A549 (cell line): ENCODE measurements around the gene CAMP. TPM values are rescaled to one million over a fixed set of nuclear protein-coding genes. Genes with fewer than 3 reads are reported as not detected.

ENCODE experiments used
- ATAC-seq, 2 experiments: fragments of 200-7000 bp in 1 of 2; fragments of >200 bp in 1 of 2; cut with Nextera tagmentation in 1 of 2; cut with Tn5 transposase in 1 of 2; 3 replicates each; pipeline versions ENCODE4 v1.8.0 to v1.9.1; 2018 to 2020; ENCODE audit warnings: mild to moderate bottlenecking in 1 of 2, moderate library complexity in 1 of 2
- CTCF ChIA-PET: fragments of 300-600 bp; sonication (Branson Sonifier 250); formaldehyde crosslinking; extraction: SDS; loops from one replicate; lab custom pipeline; 2021; ENCODE audit warnings: antibody characterized with exemption, inconsistent platforms; lab: Yijun Ruan, JAX
- POLR2A ChIA-PET: fragments of 350-600 bp; formaldehyde crosslinking; extraction: SDS; loops from one replicate; lab custom pipeline; 2021; ENCODE audit warnings: antibody characterized with exemption, inconsistent platforms; lab: Yijun Ruan, JAX
- DNase-seq, 2 experiments: peaks; one replicate each; pipeline versions ENCODE4 v3.0.0 to v3.0.0-alpha.2; 2011 to 2016; ENCODE audit warnings: low read depth in 1 of 2, low spot score in 1 of 2
- FAIRE-seq: peaks from 2 replicates; lab custom pipeline; 2011; peaks lifted over from hg19 to GRCh38; lab: Jason Lieb, UNC
- H3K27ac ChIP-seq, 2 experiments: fragments of >200 bp; sonication (Bioruptor Twin); formaldehyde crosslinking; 3 replicates each; pipeline ENCODE4 v1.5.1; 2016 to 2017
- H3K4me1 ChIP-seq: fragments of >200 bp; sonication (Bioruptor Twin); formaldehyde crosslinking; 3 replicates; pipeline ENCODE4 v1.6.1; 2016
- H3K4me2 ChIP-seq: fragments of >200 bp; sonication (Bioruptor Twin); formaldehyde crosslinking; 3 replicates; pipeline ENCODE4 v1.6.1; 2016
- H3K4me3 ChIP-seq: fragments of >200 bp; sonication (Bioruptor Twin); formaldehyde crosslinking; 3 replicates; pipeline ENCODE4 v1.5.1; 2016
- H3K9me3 ChIP-seq: fragments of >200 bp; sonication (Bioruptor Twin); formaldehyde crosslinking; 3 replicates; pipeline ENCODE4 v1.6.1; 2016
- CBX2 ChIP-seq: fragments of 200-600 bp; sonication (generic); IDR thresholded peaks from 2 replicates; pipeline ENCODE4 v1.6.1; 2016; ENCODE audit warnings: low read depth, mild to moderate bottlenecking, borderline replicate concordance
- CBX8 ChIP-seq: fragments of 200-600 bp; sonication (generic); IDR thresholded peaks from 2 replicates; pipeline ENCODE4 v1.6.1; 2016
- CHD4 ChIP-seq: fragments of 200-600 bp; sonication (generic); IDR thresholded peaks from 2 replicates; pipeline ENCODE4 v1.6.1; 2016; ENCODE audit warnings: antibody characterized with exemption, mild to moderate bottlenecking, borderline replicate concordance
- EHMT2 ChIP-seq: fragments of 200-600 bp; sonication (generic); IDR thresholded peaks from 2 replicates; pipeline ENCODE4 v1.6.1; 2016; ENCODE audit warnings: antibody characterized with exemption, low read depth, mild to moderate bottlenecking, moderate library complexity
- FOSB ChIP-seq: fragments of 250-450 bp; sonication (Bioruptor Pico); IDR thresholded peaks from 2 replicates; pipeline ENCODE4 v1.5.0; 2020; ENCODE audit warnings: mild to moderate bottlenecking, moderate library complexity
- FOSL2 ChIP-seq, 2 experiments: fragments of 450-650 bp in 1 of 2; fragments of >200 bp in 1 of 2; sonication (Bioruptor Twin) in 1 of 2; formaldehyde crosslinking; IDR thresholded peaks; 2 replicates each; pipeline versions ENCODE4 v1.5.0 to v1.6.1; 2016 to 2020; ENCODE audit warnings: mild to moderate bottlenecking in 1 of 2, moderate library complexity in 1 of 2
- GATA3 ChIP-seq: IDR thresholded peaks from 2 replicates; pipeline ENCODE4 v1.6.1; 2012; ENCODE audit warnings: borderline replicate concordance
- HOXB5 ChIP-seq: fragments of 250-450 bp; sonication (Bioruptor Pico); IDR thresholded peaks from 2 replicates; pipeline ENCODE4 v1.5.0; 2020; ENCODE audit warnings: mild to moderate bottlenecking, moderate library complexity
- JUNB ChIP-seq: fragments of >200 bp; sonication (Bioruptor Twin); formaldehyde crosslinking; IDR thresholded peaks from 2 replicates; pipeline ENCODE4 v1.6.1; 2016
- KDM5A ChIP-seq: fragments of 200-600 bp; sonication (generic); IDR thresholded peaks from 2 replicates; pipeline ENCODE4 v1.6.1; 2016; ENCODE audit warnings: antibody characterized with exemption, mild to moderate bottlenecking
- MAFK ChIP-seq: fragments of 450-650 bp; IDR thresholded peaks from 2 replicates; pipeline ENCODE4 v1.6.1; 2014; ENCODE audit not compliant: partially characterized antibody
- MYC ChIP-seq: IDR thresholded peaks from 2 replicates; pipeline ENCODE4 v1.6.1; 2012; ENCODE audit warnings: mild to moderate bottlenecking, inconsistent platforms, low read length, improper control_type of control experiment, borderline replicate concordance
- SMC3 ChIP-seq: fragments of >200 bp; sonication (Bioruptor Twin); formaldehyde crosslinking; IDR thresholded peaks from 3 replicates; pipeline ENCODE4 v1.6.1; 2018; ENCODE audit warnings: inconsistent platforms
- ZSCAN20 ChIP-seq: fragments of 250-450 bp; sonication (Bioruptor Pico); IDR thresholded peaks from 2 replicates; pipeline ENCODE4 v1.8.0; 2022; ENCODE audit warnings: mild to moderate bottlenecking, moderate library complexity
- WGBS: methylation state at CpG from one replicate; pipeline ENCODE4 v1.1.6; 2017; ENCODE audit errors: missing lambda C conversion rate; 5-methylcytosine and 5-hydroxymethylcytosine counted together
- polyA plus RNA-seq, 4 experiments: library from polyadenylated mRNA; depleted of rRNA in 3 of 4; stranded (reverse); fragments of >200 nt; fragmentation: RNase III in 1 of 4; extraction: RNeasy Plus Mini Kit Qiagen cat#74134 plus additional on column Dnase treatment in 1 of 4; gene quantifications; 2 replicates in 3 of 4; 3 replicates in 1 of 4; pipeline ENCODE4 v1.2.3, GENCODE V29; 2011 to 2017
- TF ChIP-seq, protein P1 (sequence below): fragments of >200 bp; sonication (Bioruptor Twin); formaldehyde crosslinking; IDR thresholded peaks from 2 replicates; pipeline ENCODE4 v1.6.1; 2016
- TF ChIP-seq, protein P2 (sequence below): IDR thresholded peaks from 2 replicates; pipeline ENCODE4 v1.6.1; 2012; ENCODE audit warnings: low read depth, borderline replicate concordance
- TF ChIP-seq, protein P3 (sequence below): fragments of >200 bp; sonication (Bioruptor Twin); formaldehyde crosslinking; IDR thresholded peaks from 3 replicates; pipeline ENCODE4 v1.6.1; 2016
- TF ChIP-seq, protein P4 (sequence below): fragments of 200-600 bp; sonication (generic); IDR thresholded peaks from 2 replicates; pipeline ENCODE4 v1.6.1; 2016; ENCODE audit warnings: antibody characterized with exemption, mild to moderate bottlenecking, moderate library complexity
- TF ChIP-seq, protein P5 (sequence below): IDR thresholded peaks from 2 replicates; pipeline ENCODE4 v1.6.1; 2012
- TF ChIP-seq, protein P6 (sequence below): fragments of >200 bp; sonication (Bioruptor Twin); formaldehyde crosslinking; IDR thresholded peaks from 3 replicates; pipeline ENCODE4 v1.5.1; 2016

The CAMP gene
- polyA plus RNA-seq, 2 of the 4 experiments (the other 2 are of a cell fraction), result not detected

DNA sequence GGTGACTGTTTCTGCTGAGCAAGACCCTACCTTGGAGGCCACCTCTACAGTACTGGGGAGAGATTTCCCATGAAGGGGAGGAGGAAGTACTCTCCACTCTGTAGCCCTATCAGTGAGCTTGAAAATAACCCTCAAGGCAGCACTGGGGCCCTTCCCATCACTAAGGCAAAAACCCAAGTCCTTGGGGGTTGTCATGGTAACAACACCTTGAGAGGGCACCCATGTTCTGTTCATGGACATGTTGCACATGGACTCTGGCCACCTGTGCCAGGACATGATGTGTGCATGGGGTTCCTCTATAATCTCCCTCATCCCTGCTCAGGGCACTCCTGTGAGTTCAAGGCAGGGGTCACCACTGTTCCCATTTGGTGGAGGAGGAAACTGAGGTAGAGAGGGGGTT is 24.2 kb upstream of the CAMP start (continued):
- no peak for TF ChIP-seq FOSL2 (IDR thresholded peaks at IDR 0.05)
- TF ChIP-seq FOSL2 (CRISPR knock-in tag; IDR thresholded peaks at IDR 0.05), result no peak
- TF ChIP-seq HOXB5 (CRISPR knock-in tag), result no peak

DNA sequence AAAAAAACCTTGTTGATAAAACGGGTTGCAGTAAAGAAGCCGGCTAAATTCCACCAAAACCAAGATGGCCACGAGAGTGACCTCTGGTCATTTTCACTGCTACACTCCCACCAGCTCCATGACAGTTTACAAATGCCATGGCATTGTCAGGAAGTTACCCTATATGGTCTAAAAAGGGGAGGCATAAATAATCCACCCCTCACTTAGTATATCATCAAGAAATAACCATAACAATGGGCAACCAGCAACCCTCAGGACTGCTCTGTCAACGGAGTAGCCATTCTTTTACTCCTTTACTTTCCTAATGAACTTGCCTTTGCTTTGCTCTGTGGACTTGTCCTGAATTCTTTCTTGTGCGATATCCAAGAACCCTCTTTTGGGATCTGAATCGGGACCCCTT is 20.7 kb upstream of the CAMP start:
- TF ChIP-seq MAFK (no peak), CBX2 (no peak), MYC (no peak), EHMT2 (no peak), SMC3 (no peak), CBX8 (no peak), GATA3 (no peak), JUNB (no peak), ZSCAN20 (CRISPR knock-in tag) (no peak), FOSB (CRISPR knock-in tag) (no peak), KDM5A (no peak), CHD4 (no peak)
- TF ChIP-seq, protein P1, sequence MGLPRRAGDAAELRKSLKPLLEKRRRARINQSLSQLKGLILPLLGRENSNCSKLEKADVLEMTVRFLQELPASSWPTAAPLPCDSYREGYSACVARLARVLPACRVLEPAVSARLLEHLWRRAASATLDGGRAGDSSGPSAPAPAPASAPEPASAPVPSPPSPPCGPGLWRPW, result no peak
- TF ChIP-seq, protein P2, sequence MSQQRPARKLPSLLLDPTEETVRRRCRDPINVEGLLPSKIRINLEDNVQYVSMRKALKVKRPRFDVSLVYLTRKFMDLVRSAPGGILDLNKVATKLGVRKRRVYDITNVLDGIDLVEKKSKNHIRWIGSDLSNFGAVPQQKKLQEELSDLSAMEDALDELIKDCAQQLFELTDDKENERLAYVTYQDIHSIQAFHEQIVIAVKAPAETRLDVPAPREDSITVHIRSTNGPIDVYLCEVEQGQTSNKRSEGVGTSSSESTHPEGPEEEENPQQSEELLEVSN, result no peak
- TF ChIP-seq, protein P3, sequence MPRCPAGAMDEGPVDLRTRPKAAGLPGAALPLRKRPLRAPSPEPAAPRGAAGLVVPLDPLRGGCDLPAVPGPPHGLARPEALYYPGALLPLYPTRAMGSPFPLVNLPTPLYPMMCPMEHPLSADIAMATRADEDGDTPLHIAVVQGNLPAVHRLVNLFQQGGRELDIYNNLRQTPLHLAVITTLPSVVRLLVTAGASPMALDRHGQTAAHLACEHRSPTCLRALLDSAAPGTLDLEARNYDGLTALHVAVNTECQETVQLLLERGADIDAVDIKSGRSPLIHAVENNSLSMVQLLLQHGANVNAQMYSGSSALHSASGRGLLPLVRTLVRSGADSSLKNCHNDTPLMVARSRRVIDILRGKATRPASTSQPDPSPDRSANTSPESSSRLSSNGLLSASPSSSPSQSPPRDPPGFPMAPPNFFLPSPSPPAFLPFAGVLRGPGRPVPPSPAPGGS, result no peak
- TF ChIP-seq, protein P4, sequence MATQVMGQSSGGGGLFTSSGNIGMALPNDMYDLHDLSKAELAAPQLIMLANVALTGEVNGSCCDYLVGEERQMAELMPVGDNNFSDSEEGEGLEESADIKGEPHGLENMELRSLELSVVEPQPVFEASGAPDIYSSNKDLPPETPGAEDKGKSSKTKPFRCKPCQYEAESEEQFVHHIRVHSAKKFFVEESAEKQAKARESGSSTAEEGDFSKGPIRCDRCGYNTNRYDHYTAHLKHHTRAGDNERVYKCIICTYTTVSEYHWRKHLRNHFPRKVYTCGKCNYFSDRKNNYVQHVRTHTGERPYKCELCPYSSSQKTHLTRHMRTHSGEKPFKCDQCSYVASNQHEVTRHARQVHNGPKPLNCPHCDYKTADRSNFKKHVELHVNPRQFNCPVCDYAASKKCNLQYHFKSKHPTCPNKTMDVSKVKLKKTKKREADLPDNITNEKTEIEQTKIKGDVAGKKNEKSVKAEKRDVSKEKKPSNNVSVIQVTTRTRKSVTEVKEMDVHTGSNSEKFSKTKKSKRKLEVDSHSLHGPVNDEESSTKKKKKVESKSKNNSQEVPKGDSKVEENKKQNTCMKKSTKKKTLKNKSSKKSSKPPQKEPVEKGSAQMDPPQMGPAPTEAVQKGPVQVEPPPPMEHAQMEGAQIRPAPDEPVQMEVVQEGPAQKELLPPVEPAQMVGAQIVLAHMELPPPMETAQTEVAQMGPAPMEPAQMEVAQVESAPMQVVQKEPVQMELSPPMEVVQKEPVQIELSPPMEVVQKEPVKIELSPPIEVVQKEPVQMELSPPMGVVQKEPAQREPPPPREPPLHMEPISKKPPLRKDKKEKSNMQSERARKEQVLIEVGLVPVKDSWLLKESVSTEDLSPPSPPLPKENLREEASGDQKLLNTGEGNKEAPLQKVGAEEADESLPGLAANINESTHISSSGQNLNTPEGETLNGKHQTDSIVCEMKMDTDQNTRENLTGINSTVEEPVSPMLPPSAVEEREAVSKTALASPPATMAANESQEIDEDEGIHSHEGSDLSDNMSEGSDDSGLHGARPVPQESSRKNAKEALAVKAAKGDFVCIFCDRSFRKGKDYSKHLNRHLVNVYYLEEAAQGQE, result no peak
- TF ChIP-seq, protein P5, sequence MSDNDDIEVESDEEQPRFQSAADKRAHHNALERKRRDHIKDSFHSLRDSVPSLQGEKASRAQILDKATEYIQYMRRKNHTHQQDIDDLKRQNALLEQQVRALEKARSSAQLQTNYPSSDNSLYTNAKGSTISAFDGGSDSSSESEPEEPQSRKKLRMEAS, result no peak
- TF ChIP-seq, protein P6, sequence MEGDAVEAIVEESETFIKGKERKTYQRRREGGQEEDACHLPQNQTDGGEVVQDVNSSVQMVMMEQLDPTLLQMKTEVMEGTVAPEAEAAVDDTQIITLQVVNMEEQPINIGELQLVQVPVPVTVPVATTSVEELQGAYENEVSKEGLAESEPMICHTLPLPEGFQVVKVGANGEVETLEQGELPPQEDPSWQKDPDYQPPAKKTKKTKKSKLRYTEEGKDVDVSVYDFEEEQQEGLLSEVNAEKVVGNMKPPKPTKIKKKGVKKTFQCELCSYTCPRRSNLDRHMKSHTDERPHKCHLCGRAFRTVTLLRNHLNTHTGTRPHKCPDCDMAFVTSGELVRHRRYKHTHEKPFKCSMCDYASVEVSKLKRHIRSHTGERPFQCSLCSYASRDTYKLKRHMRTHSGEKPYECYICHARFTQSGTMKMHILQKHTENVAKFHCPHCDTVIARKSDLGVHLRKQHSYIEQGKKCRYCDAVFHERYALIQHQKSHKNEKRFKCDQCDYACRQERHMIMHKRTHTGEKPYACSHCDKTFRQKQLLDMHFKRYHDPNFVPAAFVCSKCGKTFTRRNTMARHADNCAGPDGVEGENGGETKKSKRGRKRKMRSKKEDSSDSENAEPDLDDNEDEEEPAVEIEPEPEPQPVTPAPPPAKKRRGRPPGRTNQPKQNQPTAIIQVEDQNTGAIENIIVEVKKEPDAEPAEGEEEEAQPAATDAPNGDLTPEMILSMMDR, result no peak
- CTCF ChIA-PET, result no interaction called here
- 59% methylated on average over 6 of the region's 6 CpGs for WGBS
- H3K27ac ChIP-seq, result no peak overlapping the region
- POLR2A ChIA-PET, result no interaction called here
- FAIRE-seq (no peak), ATAC-seq (no peak), DNase-seq (no peak)
- no peak overlapping the region for H3K4me3 ChIP-seq
- H3K4me2 ChIP-seq, result no peak overlapping the region
- H3K9me3 ChIP-seq, result no peaks in the 10 kb centered on the region
- H3K4me1 ChIP-seq, result no peaks in the 10 kb centered on the region
